GM06990 (cell line): ENCODE measurements around the gene LRRC14B.

Experiments
- DNase-seq: peaks from one replicate; pipeline ENCODE4 v3.0.0-alpha.2; 2011; ENCODE audit not compliant: insufficient read length; ENCODE audit errors: extremely low read depth
- H3K27me3 ChIP-seq: replicated peaks from 2 replicates; pipeline ENCODE4 v1.6.0; 2011; ENCODE audit warnings: low read length; ENCODE audit not compliant: control insufficient read depth, insufficient read depth
- H3K36me3 ChIP-seq: 2 replicates; pipeline ENCODE4 v1.5.1; 2011; ENCODE audit warnings: low read length; ENCODE audit not compliant: control insufficient read depth, insufficient read depth
- H3K4me3 ChIP-seq: replicated peaks from 2 replicates; pipeline ENCODE4 v1.5.1; 2011; ENCODE audit warnings: low read depth, mild to moderate bottlenecking, control low read depth, low read length
- CTCF ChIP-seq: IDR thresholded peaks from 2 replicates; pipeline ENCODE4 v1.5.1; 2011; ENCODE audit warnings: low read length, control low read depth, mild to moderate bottlenecking, inconsistent platforms; ENCODE audit not compliant: insufficient read depth, poor library complexity, severe bottlenecking

Gene LRRC14B

DNA sequence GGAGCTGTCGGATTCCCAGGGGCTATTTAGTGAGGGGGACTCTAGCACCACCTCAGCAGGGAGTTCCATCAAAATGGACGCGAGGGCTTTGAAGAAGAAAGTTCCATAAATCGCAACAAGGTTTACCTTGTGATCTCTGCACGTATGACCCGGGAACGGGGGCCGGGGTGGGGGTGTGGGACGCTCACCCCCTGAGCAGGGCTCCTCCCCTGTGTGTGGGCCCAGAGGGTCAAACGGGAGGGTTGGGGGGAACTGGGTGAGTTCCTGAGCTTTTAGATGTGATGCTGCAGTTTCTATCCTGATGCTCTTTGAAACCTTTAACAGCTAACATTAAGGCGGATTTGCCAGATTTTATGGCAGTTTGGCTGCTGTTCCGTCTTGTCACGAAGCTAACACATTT is 18.9 kb upstream of the LRRC14B start:
- Histone ChIP-seq H3K4me3 (no peak overlapping the region), H3K27me3 (peaks cover 2% of the 10 kb centered on the region), H3K36me3 (no peaks in the 10 kb centered on the region)
- DNase-seq = no peak
- TF ChIP-seq CTCF = no peak

GRCh38 chr5:172841-173251 is 18.4 kb upstream of the LRRC14B start:
- DNase-seq = no peak
- H3K4me3 ChIP-seq = no peak overlapping the region
- no peaks in the 10 kb centered on the region for H3K36me3 ChIP-seq
- peaks cover 2% of the 10 kb centered on the region for H3K27me3 ChIP-seq
- TF ChIP-seq CTCF = no peak

GRCh38 chr5:173392-174290 is 17.7 kb upstream of the LRRC14B start:
- no peaks in the 10 kb centered on the region for H3K36me3 ChIP-seq
- no peak overlapping the region for H3K4me3 ChIP-seq
- DNase-seq = no peak
- no peak for TF ChIP-seq CTCF
- peaks cover 2% of the 10 kb centered on the region for H3K27me3 ChIP-seq

DNA sequence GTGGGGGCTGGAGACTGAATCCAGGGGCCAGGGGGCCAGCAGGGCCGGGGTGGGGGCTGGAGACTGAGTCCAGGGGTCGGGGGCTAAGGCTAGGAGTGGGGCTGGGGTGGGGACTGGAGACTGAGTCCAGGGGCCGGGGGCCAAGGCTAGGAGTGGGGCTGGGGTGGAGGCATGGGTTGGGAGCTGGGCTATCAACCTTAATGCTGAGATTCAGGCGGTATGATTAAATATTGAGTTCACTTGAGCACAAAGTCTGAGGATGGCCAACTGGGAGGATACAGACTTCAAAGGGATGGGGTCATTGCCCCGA is 17.0 kb upstream of the LRRC14B start:
- DNase-seq = no peak
- Histone ChIP-seq H3K36me3 (no peaks in the 10 kb centered on the region), H3K27me3 (peaks cover 2% of the 10 kb centered on the region), H3K4me3 (no peak overlapping the region)
- no peak for TF ChIP-seq CTCF

GRCh38 chr5:174876-175465 is 16.3 kb upstream of the LRRC14B start:
- no peak for TF ChIP-seq CTCF
- no peak for DNase-seq
- H3K27me3 ChIP-seq = peaks cover 2% of the 10 kb centered on the region
- H3K36me3 ChIP-seq = no peaks in the 10 kb centered on the region
- H3K4me3 ChIP-seq = no peak overlapping the region
